GM12878 (cell line): ENCODE data around the gene BRD1. TPM values are rescaled to one million over a fixed set of nuclear protein-coding genes. Genes with fewer than 3 reads are reported as not detected.

ENCODE experiments used
- ATAC-seq: fragments of 200-7000 bp; cut with Tn5 transposase; 3 replicates; pipeline ENCODE4 v1.9.1; 2020; ENCODE audit warnings: mild to moderate bottlenecking, moderate library complexity
- BruUV-seq: library from RNA; stranded (reverse); fragments of 400-500 nt; replicated peaks from 2 replicates; lab custom pipeline; 2021; lab: Mats Ljungman, UMichigan
- CTCF ChIA-PET: fragments of 300-600 bp; sonication (Branson Sonifier 250); formaldehyde crosslinking; extraction: SDS; loops from one replicate; lab custom pipeline; 2021; ENCODE audit warnings: inconsistent platforms; lab: Yijun Ruan, JAX
- POLR2A ChIA-PET: fragments of 350-600 bp; formaldehyde crosslinking; extraction: SDS; loops from one replicate; lab custom pipeline; 2021; ENCODE audit warnings: inconsistent platforms; lab: Charles Lee
- RAD21 ChIA-PET: fragments of 300-600 bp; sonication (Branson Sonifier 250); formaldehyde crosslinking; loops from one replicate; lab custom pipeline; 2023; ENCODE audit warnings: antibody characterized with exemption; ENCODE audit not compliant: unreplicated experiment; lab: Charles Lee
- SMC1A ChIA-PET: fragments of 300-600 bp; sonication (Branson Sonifier 250); formaldehyde crosslinking; loops from one replicate; lab custom pipeline; 2023; ENCODE audit not compliant: unreplicated experiment, uncharacterized antibody; lab: Charles Lee
- DNase-seq: peaks from one replicate; pipeline ENCODE4 v3.0.0-alpha.2; 2011; ENCODE audit warnings: low read depth, low spot score
- FAIRE-seq: peaks from 3 replicates; lab custom pipeline; 2011; peaks lifted over from hg19 to GRCh38; lab: Jason Lieb, UNC
- H2AFZ ChIP-seq: 2 replicates; pipeline ENCODE4 v1.6.0; 2011; ENCODE audit warnings: low read depth, low read length, control low read depth; ENCODE audit not compliant: control insufficient read depth
- H3K27ac ChIP-seq: 2 replicates; pipeline ENCODE4 v1.5.1; 2011; ENCODE audit warnings: control low read depth; ENCODE audit not compliant: control insufficient read depth, insufficient read depth
- H3K27me3 ChIP-seq, 2 experiments: replicated peaks in 1 of 2; 2 replicates each; pipeline versions ENCODE4 v1.6.0 to v1.6.1; 2011; ENCODE audit warnings: low read length in 1 of 2; ENCODE audit not compliant: control insufficient read depth in 2 of 2, insufficient read depth in 2 of 2
- H3K36me3 ChIP-seq, 2 experiments: 2 replicates each; pipeline ENCODE4 v1.5.1; 2011; ENCODE audit warnings: low read length in 1 of 2; ENCODE audit not compliant: control insufficient read depth in 2 of 2, insufficient read depth in 2 of 2
- H3K4me1 ChIP-seq: 2 replicates; pipeline ENCODE4 v1.6.1; 2011; ENCODE audit warnings: mild to moderate bottlenecking, low read length, moderate library complexity, mixed read lengths; ENCODE audit not compliant: control insufficient read depth, insufficient read depth
- H3K4me2 ChIP-seq: 2 replicates; pipeline ENCODE4 v1.6.0; 2011; ENCODE audit warnings: control low read depth; ENCODE audit not compliant: control insufficient read depth, insufficient read depth
- H3K4me3 ChIP-seq: fragments of 200-600 bp; sonication (generic); 2 replicates; pipeline ENCODE4 v1.5.1; 2016
- H3K79me2 ChIP-seq: 2 replicates; pipeline ENCODE4 v1.6.0; 2011; ENCODE audit warnings: low read length; ENCODE audit not compliant: control insufficient read depth, insufficient read depth
- H3K9ac ChIP-seq: 2 replicates; pipeline ENCODE4 v1.8.0; 2011; ENCODE audit warnings: low read length, control low read depth, mixed read lengths; ENCODE audit not compliant: control insufficient read depth, insufficient read depth
- H3K9me3 ChIP-seq: replicated peaks from 3 replicates; pipeline ENCODE4 v1.5.1; 2011; ENCODE audit warnings: mild to moderate bottlenecking, low read length; ENCODE audit not compliant: control insufficient read depth, insufficient read depth
- H4K20me1 ChIP-seq: 2 replicates; pipeline ENCODE4 v1.6.0; 2011; ENCODE audit not compliant: control insufficient read depth, insufficient read depth
- KAT2A ChIP-seq: conservative IDR thresholded peaks from 2 replicates; pipeline ENCODE4 v1.6.1; 2011; ENCODE audit warnings: low read depth, low read length; ENCODE audit not compliant: control insufficient read depth
- NR2C2 ChIP-seq: IDR thresholded peaks from 2 replicates; pipeline ENCODE4 v1.6.1; 2011; ENCODE audit warnings: borderline replicate concordance, low read depth; ENCODE audit not compliant: control insufficient read depth, insufficient read length
- PAX8 ChIP-seq: fragments of 450-650 bp; IDR thresholded peaks from 2 replicates; pipeline ENCODE4 v1.6.1; 2017; ENCODE audit warnings: mild to moderate bottlenecking, moderate library complexity
- POU2F2 ChIP-seq: IDR thresholded peaks from 3 replicates; pipeline ENCODE4 v1.6.1; 2011; ENCODE audit warnings: low read depth, mild to moderate bottlenecking, low read length, borderline replicate concordance
- RBBP5 ChIP-seq: fragments of 200-600 bp; sonication (generic); conservative IDR thresholded peaks from 2 replicates; pipeline ENCODE4 v1.6.1; 2016
- SIX5 ChIP-seq: IDR thresholded peaks from 2 replicates; pipeline ENCODE4 v1.6.1; 2011; ENCODE audit warnings: mild to moderate bottlenecking, low read depth, low read length, moderate library complexity; ENCODE audit not compliant: severe bottlenecking
- YBX1 ChIP-seq: fragments of 450-650 bp; IDR thresholded peaks from 2 replicates; pipeline ENCODE4 v1.6.1; 2016; ENCODE audit warnings: antibody characterized with exemption
- ZNF274 ChIP-seq: IDR thresholded peaks from one replicate; pipeline ENCODE4 v1.8.0; 2011; ENCODE audit not compliant: insufficient read length, insufficient read depth
- WGBS: methylation state at CpG from one replicate; pipeline ENCODE4 v1.1.6; 2016; ENCODE audit warnings: low lambda C conversion rate; ENCODE audit not compliant: insufficient replicate concordance, insufficient coverage; ENCODE audit errors: missing lambda C conversion rate; 5-methylcytosine and 5-hydroxymethylcytosine counted together
- in situ Hi-C: fragments of 300-500 bp; cut with MboI; formaldehyde crosslinking; loops from 9 replicates; pipeline ENCODE4 v1.14.3; 2018; ENCODE audit warnings: mixed read lengths
- intact Hi-C: fragments of 100-400 bp; cut with micrococcal nuclease; formaldehyde crosslinking; loops from one replicate; pipeline ENCODE4 v1.14.2; 2022; ENCODE audit not compliant: unreplicated experiment
- polyA plus RNA-seq, 11 experiments: library from polyadenylated mRNA; depleted of rRNA in 4 of 11; unstranded in 6 of 11; stranded (reverse) in 5 of 11; fragments of >200 nt; fragmentation: Nextera tagmentation in 4 of 11; fragmentation: Illumina TruSeq in 1 of 11; extraction: Ambion mirVana in 4 of 11; extraction: Trizol in 1 of 11; gene quantifications; 1 replicate in 1 of 11; 2 replicates in 10 of 11; pipeline versions ENCODE4 v1.2.1 to v1.2.3, GENCODE V29; 2011 to 2016; ENCODE audit warnings: inconsistent platforms in 2 of 11, missing spikeins in 2 of 11, low read depth in 1 of 11
- total RNA-seq, 4 experiments: library from RNA; depleted of rRNA in 3 of 4; stranded (reverse); fragments of >200 nt in 3 of 4; fragmentation: Illumina TruSeq in 1 of 4; extraction: Trizol in 1 of 4; gene quantifications; 2 replicates each; pipeline versions ENCODE4 v1.2.1 to v1.2.3, GENCODE V29; 2013 to 2021
- TF ChIP-seq, protein P1 (sequence below): fragments of 450-650 bp; conservative IDR thresholded peaks from 2 replicates; pipeline ENCODE4 v1.6.1; 2017; ENCODE audit warnings: mild to moderate bottlenecking, moderate library complexity
- TF ChIP-seq, protein P2 (sequence below): fragments of 450-650 bp; IDR thresholded peaks from 2 replicates; pipeline ENCODE4 v1.6.1; 2018; ENCODE audit warnings: borderline replicate concordance, mild to moderate bottlenecking; ENCODE audit not compliant: partially characterized antibody

Gene BRD1
- total and polyA plus RNA-seq, 10 of the 15 experiments (the other 5 are each of a cell fraction or from before 2014, with no cell fraction given), result 0.90 to 26.4 (median 7.1) TPM

DNA sequence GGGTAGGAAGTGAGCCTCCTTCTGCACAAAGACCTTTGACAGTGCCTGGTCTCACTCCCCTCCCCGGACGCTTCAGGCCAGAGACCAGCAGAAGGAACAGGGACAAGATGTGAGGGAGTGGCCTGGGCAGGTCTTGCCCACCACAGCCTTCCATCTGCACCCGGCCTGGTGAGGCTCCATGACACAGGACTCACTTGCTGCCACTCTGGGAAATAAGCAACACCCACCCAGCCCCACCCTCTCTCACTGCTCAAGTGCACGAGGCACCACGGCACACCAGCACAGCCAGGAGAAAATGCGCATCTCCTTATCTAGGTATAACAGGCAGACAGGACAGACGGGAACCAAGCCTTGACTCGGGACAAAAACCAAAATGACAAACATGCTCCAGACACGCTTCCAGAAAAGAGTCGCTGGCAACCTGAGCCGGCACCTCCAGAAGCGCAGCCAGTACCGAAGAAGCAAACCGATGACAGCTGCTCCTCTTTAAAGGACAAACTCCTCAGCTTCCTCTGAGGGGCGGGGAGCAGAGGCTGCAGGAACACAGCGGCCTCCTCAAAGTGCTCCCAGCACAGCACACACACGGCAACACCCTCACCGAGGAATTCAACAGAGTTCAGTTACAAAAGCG, 41.7 kb downstream of the BRD1 start (continued):
- TF ChIP-seq, protein P1, sequence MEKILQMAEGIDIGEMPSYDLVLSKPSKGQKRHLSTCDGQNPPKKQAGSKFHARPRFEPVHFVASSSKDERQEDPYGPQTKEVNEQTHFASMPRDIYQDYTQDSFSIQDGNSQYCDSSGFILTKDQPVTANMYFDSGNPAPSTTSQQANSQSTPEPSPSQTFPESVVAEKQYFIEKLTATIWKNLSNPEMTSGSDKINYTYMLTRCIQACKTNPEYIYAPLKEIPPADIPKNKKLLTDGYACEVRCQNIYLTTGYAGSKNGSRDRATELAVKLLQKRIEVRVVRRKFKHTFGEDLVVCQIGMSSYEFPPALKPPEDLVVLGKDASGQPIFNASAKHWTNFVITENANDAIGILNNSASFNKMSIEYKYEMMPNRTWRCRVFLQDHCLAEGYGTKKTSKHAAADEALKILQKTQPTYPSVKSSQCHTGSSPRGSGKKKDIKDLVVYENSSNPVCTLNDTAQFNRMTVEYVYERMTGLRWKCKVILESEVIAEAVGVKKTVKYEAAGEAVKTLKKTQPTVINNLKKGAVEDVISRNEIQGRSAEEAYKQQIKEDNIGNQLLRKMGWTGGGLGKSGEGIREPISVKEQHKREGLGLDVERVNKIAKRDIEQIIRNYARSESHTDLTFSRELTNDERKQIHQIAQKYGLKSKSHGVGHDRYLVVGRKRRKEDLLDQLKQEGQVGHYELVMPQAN, result no peak
- TF ChIP-seq, all 136 proteins: peak for 0

DNA sequence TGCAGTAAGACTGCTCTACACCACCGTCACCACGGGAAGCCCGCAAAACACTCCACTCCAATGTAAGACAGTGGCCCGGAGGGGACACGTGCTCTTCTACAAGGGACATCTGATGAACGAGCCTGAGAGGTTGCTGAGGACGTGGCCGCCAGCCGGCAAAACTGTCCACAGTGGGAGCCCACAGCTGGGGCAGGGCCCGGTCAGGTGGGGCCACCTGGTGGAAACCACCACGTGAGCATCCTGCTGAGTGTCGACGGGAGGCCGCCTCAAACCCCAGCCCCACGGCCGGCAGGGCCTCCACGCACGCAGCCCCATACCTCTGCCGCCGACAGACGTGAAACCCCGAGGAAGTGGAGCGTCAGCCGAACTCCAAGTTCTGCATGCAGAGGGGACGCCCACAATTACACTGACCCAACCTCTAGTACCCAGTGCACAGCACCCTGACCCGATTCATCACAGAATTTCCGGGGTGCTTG, 42.6 kb downstream of the BRD1 start:
- H3K27me3 ChIP-seq, result no peaks in the 10 kb centered on the region
- no TSS peak for BruUV-seq
- H3K9me3 ChIP-seq, result no peaks in the 10 kb centered on the region
- no peak overlapping the region for H3K9ac ChIP-seq
- ChIA-PET RAD21 (no interaction called here), CTCF (no interaction called here), POLR2A (no interaction called here), SMC1A (no interaction called here)
- H3K4me2 ChIP-seq, result no peak overlapping the region
- H3K4me3 ChIP-seq, result no peak overlapping the region
- H4K20me1 ChIP-seq, result peaks cover 7% of the 10 kb centered on the region
- no peak overlapping the region for H3K27ac ChIP-seq
- ATAC-seq (no peak), DNase-seq (no peak), FAIRE-seq (no peak)
- H3K36me3 ChIP-seq, result peaks cover 18 to 35% of the 10 kb centered on the region in 2 experiments
- no peaks in the 10 kb centered on the region for H3K4me1 ChIP-seq
- WGBS, result 94% methylated on average over 27 of the region's 27 CpGs
- no peak for TF ChIP-seq RBBP5
- TF ChIP-seq, protein P2, sequence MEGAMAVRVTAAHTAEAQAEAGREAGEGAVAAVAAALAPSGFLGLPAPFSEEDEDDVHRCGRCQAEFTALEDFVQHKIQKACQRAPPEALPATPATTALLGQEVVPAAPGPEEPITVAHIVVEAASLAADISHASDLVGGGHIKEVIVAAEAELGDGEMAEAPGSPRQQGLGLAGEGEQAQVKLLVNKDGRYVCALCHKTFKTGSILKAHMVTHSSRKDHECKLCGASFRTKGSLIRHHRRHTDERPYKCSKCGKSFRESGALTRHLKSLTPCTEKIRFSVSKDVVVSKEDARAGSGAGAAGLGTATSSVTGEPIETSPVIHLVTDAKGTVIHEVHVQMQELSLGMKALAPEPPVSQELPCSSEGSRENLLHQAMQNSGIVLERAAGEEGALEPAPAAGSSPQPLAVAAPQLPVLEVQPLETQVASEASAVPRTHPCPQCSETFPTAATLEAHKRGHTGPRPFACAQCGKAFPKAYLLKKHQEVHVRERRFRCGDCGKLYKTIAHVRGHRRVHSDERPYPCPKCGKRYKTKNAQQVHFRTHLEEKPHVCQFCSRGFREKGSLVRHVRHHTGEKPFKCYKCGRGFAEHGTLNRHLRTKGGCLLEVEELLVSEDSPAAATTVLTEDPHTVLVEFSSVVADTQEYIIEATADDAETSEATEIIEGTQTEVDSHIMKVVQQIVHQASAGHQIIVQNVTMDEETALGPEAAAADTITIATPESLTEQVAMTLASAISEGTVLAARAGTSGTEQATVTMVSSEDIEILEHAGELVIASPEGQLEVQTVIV, result no peak
- TF ChIP-seq NR2C2, result no peak
- TF ChIP-seq PAX8, result no peak
- TF ChIP-seq POU2F2, result no peak
- no peak for TF ChIP-seq SIX5
- TF ChIP-seq KAT2A, result no peak
- no peak for TF ChIP-seq YBX1
- no peak for TF ChIP-seq ZNF274
- peaks cover 2% of the 10 kb centered on the region for H3K79me2 ChIP-seq
- in situ Hi-C loops (no loop called here), intact Hi-C loops (no loop called here)
- no peak overlapping the region for H2AFZ ChIP-seq
